ENCODE measurements around the gene HDAC9.
A peak's percentile ranks its signal among the peaks of the same experiment; 100 is the strongest.

HDAC9 gene

GRCh38 chr7:18558503-18558902, 63.0 kb downstream of the HDAC9 start:
- no peak for DNase-seq

DNA sequence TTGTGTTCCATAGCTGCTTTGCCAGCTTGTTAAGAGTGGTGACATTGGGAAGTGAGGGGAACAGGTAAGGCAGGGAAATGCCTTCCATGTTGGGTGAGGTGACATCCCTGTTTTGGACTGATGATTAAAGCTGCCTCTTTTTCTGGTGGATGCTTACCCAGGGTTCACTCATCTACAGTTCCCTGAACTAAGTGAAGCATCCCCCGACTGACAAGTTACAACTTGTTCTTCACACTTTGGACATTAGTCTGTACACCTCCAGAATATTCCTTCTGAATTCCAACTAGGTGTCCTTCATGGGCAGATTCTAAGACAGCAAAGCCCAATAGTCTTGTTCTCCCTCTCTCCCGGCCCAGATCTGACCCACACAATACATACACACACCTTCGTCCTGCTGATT, 63.4 kb downstream of the HDAC9 start:
- no peak for DNase-seq

DNA sequence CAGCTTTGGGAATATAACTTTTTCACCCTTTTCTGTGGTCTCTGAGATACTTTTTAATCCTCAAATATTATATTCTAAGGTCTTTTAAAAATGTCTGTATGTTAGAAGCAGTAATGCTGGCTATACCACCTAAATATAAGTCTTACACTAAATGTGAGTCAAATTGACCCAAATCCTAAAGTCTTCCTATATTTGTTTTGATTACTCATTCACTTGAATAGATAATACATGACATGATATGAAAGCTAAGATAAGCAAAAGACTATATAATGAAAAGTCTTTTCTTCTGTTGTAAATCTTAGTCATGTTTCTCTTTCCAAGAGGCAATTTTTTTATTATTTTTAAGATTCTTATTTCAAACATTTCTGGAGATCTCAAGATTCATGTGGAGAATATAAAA, 64.2 kb downstream of the HDAC9 start:
- DNase-seq: no peak

GRCh38 chr7:18564779-18565178, 69.2 kb downstream of the HDAC9 start:
- no peak for DNase-seq

- DNase-seq: no peak
Observed at GRCh38 chr7:18565337-18565736, 69.8 kb downstream of the HDAC9 start.

GRCh38 chr7:18566205-18566604, 70.7 kb downstream of the HDAC9 start:
- DNase-seq: no peak

GRCh38 chr7:18566829-18567228, 71.3 kb downstream of the HDAC9 start:
- DNase-seq: no peak

- DNase-seq: no peak
Observed at GRCh38 chr7:18570441-18570840, 74.9 kb downstream of the HDAC9 start.

DNA sequence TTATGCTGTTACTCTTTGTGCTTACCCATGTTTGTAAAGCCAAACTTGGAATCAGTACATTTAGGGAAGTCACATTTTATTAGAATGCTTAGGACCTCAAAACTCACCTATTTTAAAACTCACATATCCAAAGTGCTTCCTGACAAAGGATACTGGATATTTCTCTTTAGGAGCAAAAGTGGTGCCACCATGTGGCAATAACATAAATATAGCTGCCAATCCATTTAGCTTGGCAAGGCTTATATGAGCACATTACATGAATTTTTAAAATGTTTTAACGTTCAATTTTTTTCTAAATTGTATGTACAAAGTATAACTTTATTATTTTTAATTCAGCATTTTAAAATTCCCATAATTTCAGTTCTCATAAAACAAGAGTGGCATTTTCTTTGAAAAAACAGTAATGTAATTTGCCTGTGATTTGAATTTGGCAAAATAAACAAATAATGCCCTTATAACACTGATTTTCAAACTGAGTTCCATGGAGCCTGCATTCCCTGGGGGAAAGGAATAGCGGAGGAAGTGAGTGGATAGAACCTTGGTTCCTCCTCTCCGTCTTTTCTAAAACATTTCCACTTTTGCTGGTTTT, 75.4 kb downstream of the HDAC9 start:
- peak; percentile 59 for DNase-seq

DNA sequence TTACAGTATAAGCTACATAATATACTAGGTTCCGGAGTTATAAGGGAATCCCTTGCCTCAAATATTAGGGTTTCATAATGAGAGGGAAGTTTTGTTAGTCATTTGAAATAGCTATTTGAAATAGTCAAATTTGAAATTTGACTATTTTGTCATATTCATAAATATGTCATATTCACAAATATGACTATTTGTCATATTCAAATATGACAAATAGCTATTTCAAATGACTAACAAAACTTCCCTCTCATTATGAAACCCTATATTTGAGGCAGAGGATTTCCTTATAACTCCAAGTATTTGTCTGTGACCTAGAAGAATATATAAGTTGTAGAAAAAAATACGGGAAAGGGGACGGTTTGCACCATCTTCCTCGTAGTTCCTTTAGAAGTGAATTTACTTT, 76.6 kb downstream of the HDAC9 start:
- no peak for DNase-seq

- no peak for DNase-seq
Observed at GRCh38 chr7:18572885-18573284, 77.3 kb downstream of the HDAC9 start.

DNA sequence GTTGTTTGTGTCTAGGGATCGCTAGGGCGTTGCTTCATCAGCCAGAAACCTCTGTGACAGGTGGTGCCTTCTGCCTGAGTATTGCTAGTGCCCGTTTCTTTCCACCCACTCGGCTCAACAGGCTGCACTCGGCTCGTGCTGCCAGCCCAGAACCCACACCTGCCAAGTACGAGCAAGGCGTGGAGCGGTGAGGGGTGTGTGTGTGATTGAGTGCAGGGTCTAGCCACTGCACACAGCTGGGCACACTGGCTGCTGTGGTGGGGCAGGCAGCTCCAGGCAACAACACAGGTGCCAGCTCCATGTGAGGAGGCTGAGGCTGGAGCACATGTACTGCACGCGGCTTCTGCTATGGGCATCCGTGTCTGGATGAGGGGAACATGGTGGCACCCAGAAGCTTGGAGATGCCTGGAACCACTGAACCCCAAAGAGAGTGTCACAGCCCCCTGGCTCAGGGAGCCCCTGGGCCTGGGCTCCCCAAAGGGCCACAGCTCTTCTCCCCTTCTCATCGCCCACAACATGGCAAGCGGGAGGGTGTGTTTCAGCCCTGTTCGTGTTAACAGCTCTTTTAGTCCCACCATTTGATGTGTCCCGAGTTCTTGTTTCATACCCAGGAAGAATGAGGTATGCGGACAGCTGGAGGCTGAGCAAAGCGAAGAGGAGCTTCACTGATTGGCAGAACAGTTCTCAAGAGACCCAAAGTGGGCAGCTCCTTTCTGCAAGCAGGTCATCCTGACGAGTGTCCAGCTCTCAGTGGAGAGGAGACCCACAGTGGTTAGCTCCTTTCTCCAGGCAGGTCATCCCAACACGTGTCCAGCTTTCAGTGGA, 78.1 kb downstream of the HDAC9 start:
- no peak for DNase-seq

DNA sequence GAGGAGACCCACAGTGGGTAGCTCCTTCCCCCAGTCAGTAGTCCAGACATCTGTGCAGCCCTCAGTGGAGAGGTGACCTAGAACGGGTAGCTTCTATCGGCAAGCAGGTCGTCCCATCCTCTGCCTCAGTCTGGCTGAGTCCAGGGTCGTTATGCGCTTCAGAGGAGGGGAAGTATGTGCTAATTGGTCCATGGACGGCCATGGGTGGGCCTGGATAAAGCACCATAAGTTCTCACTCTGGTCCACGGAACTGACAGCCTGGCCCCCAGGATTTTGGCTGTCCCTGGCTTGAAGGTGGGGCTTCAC, 78.6 kb downstream of the HDAC9 start:
- no peak for DNase-seq

- DNase-seq: no peak
Observed at GRCh38 chr7:18574676-18575075, 79.1 kb downstream of the HDAC9 start.

GRCh38 chr7:18575622-18576572, 80.3 kb downstream of the HDAC9 start:
- DNase-seq: no peak

- DNase-seq: no peak
Observed at GRCh38 chr7:18577096-18577771, 81.7 kb downstream of the HDAC9 start.

DNA sequence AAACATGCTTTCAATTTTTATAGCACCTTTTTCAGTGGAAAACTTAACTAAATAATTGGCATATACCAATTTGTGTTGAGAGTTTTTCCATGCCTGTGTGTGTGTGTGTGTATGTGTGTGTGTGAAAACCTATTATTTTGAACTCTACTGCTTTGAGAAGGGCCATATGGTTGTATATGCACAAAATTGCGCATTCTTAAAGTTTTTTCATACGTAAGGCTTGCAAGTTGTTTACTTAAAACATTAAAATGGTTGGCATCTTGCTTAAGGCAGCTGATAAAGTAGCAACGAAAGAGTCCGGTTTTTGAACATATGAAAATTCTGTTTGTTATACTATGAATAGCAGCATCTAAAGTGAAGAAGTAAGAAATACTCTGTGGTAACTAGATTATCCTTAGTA, 84.1 kb downstream of the HDAC9 start:
- no peak for DNase-seq

DNA sequence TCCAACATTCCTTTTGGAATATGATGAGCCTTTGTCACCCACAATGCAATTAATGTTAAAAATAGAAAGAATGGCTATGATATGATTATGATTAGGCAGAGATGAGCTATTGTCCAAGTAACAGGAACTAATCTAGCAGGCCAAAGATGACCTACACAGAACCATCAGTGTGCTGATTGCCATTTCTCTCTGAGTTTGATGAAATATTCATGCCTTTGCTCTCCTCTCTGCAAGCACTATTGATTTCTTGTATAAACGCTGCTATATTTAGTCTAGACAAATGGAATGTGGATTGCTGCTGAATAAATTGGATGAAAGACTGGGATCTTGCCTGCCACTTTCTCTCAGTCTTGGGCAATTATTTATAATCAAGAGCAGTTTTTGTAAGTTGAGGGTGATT, 85.4 kb downstream of the HDAC9 start:
- peak; percentile 26 for DNase-seq

GRCh38 chr7:18583305-18583704, 87.8 kb downstream of the HDAC9 start:
- peak; percentile 50 for DNase-seq

- DNase-seq: peak; percentile 18
Observed at GRCh38 chr7:18590241-18590640, 94.7 kb downstream of the HDAC9 start.

- DNase-seq: peak; percentile 73
Observed at GRCh38 chr7:18590744-18591340, 95.3 kb downstream of the HDAC9 start.

- DNase-seq: no peak
Observed at GRCh38 chr7:18593602-18594279, 98.2 kb downstream of the HDAC9 start.

All from fibroblast of skin of abdomen (primary cell).